HepG2 (cell line): ENCODE measurements around the gene PIEZO2. TPM values are rescaled to one million over a fixed set of nuclear protein-coding genes. Genes with fewer than 3 reads are reported as not detected.

Source experiments
- ETS1 ChIP-seq: sonication (generic); formaldehyde crosslinking; IDR thresholded peaks from 2 replicates; pipeline ENCODE4 v1.4.0; 2020; ENCODE audit warnings: missing genetic modification reagents
- PBX2 ChIP-seq: IDR thresholded peaks from 2 replicates; pipeline ENCODE4 v1.6.1; 2016; ENCODE audit warnings: control low read depth
- PPARG ChIP-seq: conservative IDR thresholded peaks from 2 replicates; pipeline ENCODE4 v1.6.1; 2016; ENCODE audit warnings: missing biosample characterization, missing genetic modification reagents
- RXRB ChIP-seq: IDR thresholded peaks from 2 replicates; pipeline ENCODE4 v1.6.1; 2016; ENCODE audit warnings: borderline replicate concordance, missing genetic modification reagents, missing compliant biosample characterization
- SAP130 ChIP-seq: IDR thresholded peaks from 2 replicates; pipeline ENCODE4 v1.6.1; 2016; ENCODE audit warnings: low read depth
- SP1 ChIP-seq, 2 experiments: fragments of 450-650 bp in 1 of 2; sonication (generic) in 1 of 2; formaldehyde crosslinking in 1 of 2; IDR thresholded peaks; 2 replicates each; pipeline versions ENCODE4 v1.4.0 to v1.6.1; 2016 to 2020; ENCODE audit warnings: missing genetic modification reagents in 1 of 2
- TCF12 ChIP-seq, 2 experiments: fragments of 450-650 bp in 1 of 2; sonication (generic) in 1 of 2; formaldehyde crosslinking in 1 of 2; IDR thresholded peaks; 2 replicates each; pipeline versions ENCODE4 v1.6.1 to v1.8.0; 2017 to 2022; ENCODE audit warnings: antibody characterized with exemption in 1 of 2, mild to moderate bottlenecking in 1 of 2, missing genetic modification reagents in 1 of 2, moderate library complexity in 1 of 2
- ZBTB4 ChIP-seq: sonication (generic); formaldehyde crosslinking; IDR thresholded peaks from 2 replicates; pipeline ENCODE4 v1.4.0; 2020; ENCODE audit warnings: missing genetic modification reagents, mild to moderate bottlenecking, borderline replicate concordance
- ZBTB43 ChIP-seq: sonication (generic); formaldehyde crosslinking; conservative IDR thresholded peaks from 2 replicates; pipeline ENCODE4 v1.4.0; 2020; ENCODE audit warnings: missing genetic modification reagents
- ZNF224 ChIP-seq: sonication (generic); formaldehyde crosslinking; IDR thresholded peaks from 2 replicates; pipeline ENCODE4 v1.5.0; 2020; ENCODE audit warnings: mild to moderate bottlenecking, missing genetic modification reagents
- ZNF251 ChIP-seq: sonication (generic); formaldehyde crosslinking; IDR thresholded peaks from 2 replicates; pipeline ENCODE4 v1.9.0; 2021; ENCODE audit warnings: mild to moderate bottlenecking, missing genetic modification reagents
- ZNF569 ChIP-seq: sonication (generic); formaldehyde crosslinking; IDR thresholded peaks from 2 replicates; pipeline ENCODE4 v1.5.0; 2020; ENCODE audit warnings: mild to moderate bottlenecking, missing genetic modification reagents, moderate library complexity, borderline replicate concordance
- ZNF7 ChIP-seq: IDR thresholded peaks from 2 replicates; pipeline ENCODE4 v1.6.1; 2016; ENCODE audit warnings: missing biosample characterization, missing genetic modification reagents
- ZNF891 ChIP-seq: sonication (generic); formaldehyde crosslinking; IDR thresholded peaks from 2 replicates; pipeline ENCODE4 v1.5.0; 2020; ENCODE audit warnings: mild to moderate bottlenecking, missing genetic modification reagents
- ZSCAN29 ChIP-seq: sonication (generic); formaldehyde crosslinking; conservative IDR thresholded peaks from 2 replicates; pipeline ENCODE4 v1.4.0; 2020; ENCODE audit warnings: mild to moderate bottlenecking, missing genetic modification reagents
- polyA plus RNA-seq, 8 experiments: library from polyadenylated mRNA; depleted of rRNA in 3 of 8; stranded (reverse) in 7 of 8; unstranded in 1 of 8; fragments of >200 nt; fragmentation: Illumina TruSeq in 4 of 8; extraction: Trizol in 4 of 8; gene quantifications; 2 replicates each; pipeline versions ENCODE4 v1.2.1 to v1.2.3, GENCODE V29; 2011 to 2016; ENCODE audit warnings: low read depth in 4 of 8, missing spikeins in 1 of 8, mixed read lengths in 1 of 8; ENCODE audit not compliant: insufficient read depth in 1 of 8
- total RNA-seq, 5 experiments: library from RNA; depleted of rRNA; stranded (reverse); fragments of >200 nt; fragmentation: Illumina TruSeq; extraction: Trizol; gene quantifications; 2 replicates each; pipeline ENCODE4 v1.2.3, GENCODE V29; 2016; ENCODE audit warnings: low read depth in 1 of 5

The PIEZO2 gene
- total and polyA plus RNA-seq, 2 of the 13 experiments (the other 11 are each of a cell fraction or from before 2014, with no cell fraction given): 15.2 to 27.2 TPM

- peak; percentile 61; the same call in 1 of the 2 replicates for TF ChIP-seq ZBTB43 (CRISPR knock-in tag)
- no peak for TF ChIP-seq ETS1 (CRISPR knock-in tag)
- TF ChIP-seq SAP130 (CRISPR knock-in tag): peak; percentile 26; the same call in 1 of the 2 replicates
- no peak for TF ChIP-seq PBX2
- TF ChIP-seq ZSCAN29 (CRISPR knock-in tag): no peak
- TF ChIP-seq ZBTB4: no peak
- 0 out of 2 replicates have a peak, but pooled peaks have one; percentile 13 for TF ChIP-seq RXRB (CRISPR knock-in tag)
- TF ChIP-seq SP1 (IDR thresholded peaks at IDR 0.05): no peak
- no peak for TF ChIP-seq SP1 (CRISPR knock-in tag; IDR thresholded peaks at IDR 0.05)
- no peak for TF ChIP-seq ZNF891
- no peak for TF ChIP-seq ZNF7 (CRISPR knock-in tag)
- TF ChIP-seq PPARG: no peak
- no peak for TF ChIP-seq ZNF569 (CRISPR knock-in tag)
- no peak for TF ChIP-seq ZNF224
- TF ChIP-seq ZNF251 (CRISPR knock-in tag): no peak
- TF ChIP-seq TCF12 (IDR thresholded peaks at IDR 0.05): no peak
- TF ChIP-seq TCF12 (CRISPR knock-in tag; IDR thresholded peaks at IDR 0.05): no peak
- TF ChIP-seq, all 625 proteins: peak for 31
Observed at GRCh38 chr18:10705786-10706185, 443.6 kb downstream of the PIEZO2 start (continued).
